Testis (tissue), 3 donors: Measurements from ENCODE around the gene TCF12. TPM values are rescaled to one million over a fixed set of nuclear protein-coding genes. Genes with fewer than 3 reads are reported as not detected.

Experiments
- DNase-seq: peaks from one replicate; pipeline ENCODE4 v3.0.0-alpha.2; 2019
- H3K27ac ChIP-seq, 2 donors: fragments of 200-600 bp; sonication (generic); one replicate each; pipeline ENCODE4 v1.5.1; 2019
- H3K27me3 ChIP-seq: fragments of 200-600 bp; sonication (generic); one replicate; pipeline ENCODE4 v1.5.1; 2019
- H3K36me3 ChIP-seq: fragments of 200-600 bp; sonication (generic); one replicate; pipeline ENCODE4 v1.5.1; 2017; ENCODE audit warnings: low read depth; ENCODE audit errors: missing control alignments
- H3K4me1 ChIP-seq: fragments of 200-600 bp; sonication (generic); one replicate; pipeline ENCODE4 v1.5.1; 2019
- H3K4me3 ChIP-seq, 2 donors: fragments of 200-600 bp; sonication (generic); one replicate each; pipeline ENCODE4 v1.5.1; 2017 to 2019
- H3K9me3 ChIP-seq: fragments of 200-600 bp; sonication (generic); one replicate; pipeline ENCODE4 v1.5.1; 2017
- POLR2A ChIP-seq: fragments of 450-650 bp; IDR thresholded peaks from one replicate; pipeline ENCODE4 v1.6.1; 2017; ENCODE audit warnings: antibody characterized with exemption, mild to moderate bottlenecking, moderate library complexity
- WGBS, 2 donors: methylation state at CpG; one replicate each; pipeline ENCODE4 v1.1.5; 2018; 5-methylcytosine and 5-hydroxymethylcytosine counted together
- intact Hi-C: fragments of 100-400 bp; cut with DNase I; formaldehyde crosslinking; loops from one replicate; pipeline ENCODE4 v1.15.1; 2023; ENCODE audit warnings: low total_unique reads
- polyA plus RNA-seq: library from polyadenylated mRNA; stranded (reverse); fragments of 350-450 nt; fragmentation: Illumina TruSeq; extraction: RNeasy Lipid Tissue Mini Kit (QIAGEN cat#74804); gene quantifications from one replicate; pipeline ENCODE4 v1.2.3, GENCODE V29; 2014; ENCODE audit warnings: low read depth, low replicate concordance; ENCODE audit not compliant: insufficient read depth
- total RNA-seq, 2 donors: library from RNA; depleted of rRNA; stranded (reverse); fragments of >200 nt; gene quantifications; one replicate each; pipeline ENCODE4 v1.2.3, GENCODE V29; 2016
- TF ChIP-seq, protein P1 (sequence below), 3 experiments: fragments of 450-650 bp in 2 of 3; fragments of 200-600 bp in 1 of 3; sonication (generic) in 1 of 3; IDR thresholded peaks; one replicate each; pipeline ENCODE4 v1.5.1; 2016 to 2019; ENCODE audit warnings: antibody characterized with exemption in 3 of 3, mild to moderate bottlenecking in 2 of 3, moderate library complexity in 1 of 3

Gene TCF12
- total and polyA plus RNA-seq, 3 donors from 2014 or later, result 51.8 to 152 (median 146) TPM

DNA sequence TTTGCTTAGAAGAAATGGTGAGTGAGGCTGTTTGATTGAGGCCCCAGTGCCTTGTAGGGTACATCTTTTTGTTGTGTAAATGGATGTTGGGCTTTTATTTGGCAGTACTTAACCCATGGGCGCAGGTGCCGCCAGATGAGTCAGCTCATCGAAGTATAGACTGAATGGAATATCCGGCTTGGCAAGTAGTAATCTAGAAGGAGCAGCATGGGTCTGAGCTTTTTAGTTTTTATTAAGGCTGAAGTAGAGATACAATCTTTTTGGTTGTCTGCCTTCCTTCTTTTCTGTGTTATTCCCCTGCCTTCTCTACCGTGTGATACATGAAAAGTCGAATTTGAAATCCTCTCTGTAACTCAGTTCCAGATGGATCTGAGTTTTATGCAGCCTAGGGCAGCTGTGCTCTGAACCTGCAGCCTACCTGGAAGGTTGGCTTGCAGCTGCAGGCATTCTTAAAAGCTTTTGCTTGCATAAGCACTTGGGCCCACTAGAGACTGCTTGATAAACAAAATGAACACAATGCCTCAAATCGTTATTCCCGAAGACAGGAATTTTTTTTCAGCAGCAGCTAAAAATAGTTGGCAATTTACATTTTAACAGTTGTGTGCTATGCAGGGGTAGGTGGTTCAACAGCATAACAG is 280.3 kb downstream of the TCF12 start:
- TF ChIP-seq, protein P1, sequence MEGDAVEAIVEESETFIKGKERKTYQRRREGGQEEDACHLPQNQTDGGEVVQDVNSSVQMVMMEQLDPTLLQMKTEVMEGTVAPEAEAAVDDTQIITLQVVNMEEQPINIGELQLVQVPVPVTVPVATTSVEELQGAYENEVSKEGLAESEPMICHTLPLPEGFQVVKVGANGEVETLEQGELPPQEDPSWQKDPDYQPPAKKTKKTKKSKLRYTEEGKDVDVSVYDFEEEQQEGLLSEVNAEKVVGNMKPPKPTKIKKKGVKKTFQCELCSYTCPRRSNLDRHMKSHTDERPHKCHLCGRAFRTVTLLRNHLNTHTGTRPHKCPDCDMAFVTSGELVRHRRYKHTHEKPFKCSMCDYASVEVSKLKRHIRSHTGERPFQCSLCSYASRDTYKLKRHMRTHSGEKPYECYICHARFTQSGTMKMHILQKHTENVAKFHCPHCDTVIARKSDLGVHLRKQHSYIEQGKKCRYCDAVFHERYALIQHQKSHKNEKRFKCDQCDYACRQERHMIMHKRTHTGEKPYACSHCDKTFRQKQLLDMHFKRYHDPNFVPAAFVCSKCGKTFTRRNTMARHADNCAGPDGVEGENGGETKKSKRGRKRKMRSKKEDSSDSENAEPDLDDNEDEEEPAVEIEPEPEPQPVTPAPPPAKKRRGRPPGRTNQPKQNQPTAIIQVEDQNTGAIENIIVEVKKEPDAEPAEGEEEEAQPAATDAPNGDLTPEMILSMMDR (IDR thresholded peaks at IDR 0.05), result peak in 1 of 3 experiments; percentile 4
- no peak for TF ChIP-seq POLR2A
- WGBS, 2 donors, result 42 to 53% methylated on average over 8 of the region's 8 CpGs
- Histone ChIP-seq H3K36me3 (no peaks in the 10 kb centered on the region), H3K27me3 (no peaks in the 10 kb centered on the region), H3K4me3 (no peak overlapping the region), H3K27ac (no peak overlapping the region), H3K9me3 (no peaks in the 10 kb centered on the region), H3K4me1 (no peaks in the 10 kb centered on the region)
- DNase-seq, result no peak
- intact Hi-C loops, result no loop called here

DNA sequence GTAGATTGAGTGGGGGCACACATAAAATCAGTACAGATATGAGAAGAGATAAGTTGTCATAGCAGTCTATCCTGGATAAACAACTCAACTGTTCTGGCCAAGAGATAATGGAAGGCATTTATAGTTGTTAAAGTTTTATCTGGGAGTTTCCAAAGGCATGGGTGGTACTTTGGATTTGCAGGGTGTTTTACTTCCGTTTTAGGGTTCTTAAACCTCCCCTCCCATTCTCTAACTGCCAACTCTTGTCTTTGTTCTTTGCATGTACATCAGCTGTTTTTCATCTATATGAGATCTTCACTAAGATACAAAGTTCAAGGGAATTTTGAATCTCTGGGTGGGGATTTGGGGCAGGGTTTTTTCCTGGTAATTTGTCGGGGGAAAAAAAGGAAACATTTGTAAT is 283.1 kb downstream of the TCF12 start:
- no peak overlapping the region for H3K4me3 ChIP-seq
- 62 to 69% methylated on average over 2 of the region's 2 CpGs for WGBS, 2 donors
- intact Hi-C loops, result no loop called here
- H3K27me3 ChIP-seq, result no peaks in the 10 kb centered on the region
- no peaks in the 10 kb centered on the region for H3K36me3 ChIP-seq
- H3K9me3 ChIP-seq, result no peaks in the 10 kb centered on the region
- DNase-seq, result no peak
- H3K27ac ChIP-seq, result no peak overlapping the region
- no peak for TF ChIP-seq POLR2A
- TF ChIP-seq, protein P1 (IDR thresholded peaks at IDR 0.05), result no peak
- H3K4me1 ChIP-seq, result no peaks in the 10 kb centered on the region

DNA sequence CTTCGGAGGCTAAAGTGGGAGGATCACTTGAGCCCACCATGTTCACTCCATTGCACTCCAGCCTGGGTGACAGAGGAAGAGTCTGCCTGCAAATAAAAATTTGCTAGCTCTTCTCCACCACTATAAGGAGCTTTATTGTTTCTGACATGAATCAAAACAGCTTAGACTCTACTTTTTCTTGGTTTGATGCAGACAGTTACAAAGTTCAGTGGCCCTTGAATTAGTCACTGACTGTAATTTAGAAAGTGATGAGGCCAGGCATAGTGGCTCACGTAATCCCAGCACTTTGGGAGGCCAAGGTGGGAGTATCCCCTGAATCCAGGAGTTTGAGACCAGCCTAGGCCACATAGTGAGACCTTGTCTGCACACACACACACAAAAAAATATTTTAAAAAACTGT is 285.5 kb downstream of the TCF12 start:
- Histone ChIP-seq H3K4me3 (no peak overlapping the region), H3K27me3 (no peaks in the 10 kb centered on the region), H3K27ac (no peak overlapping the region), H3K36me3 (no peaks in the 10 kb centered on the region), H3K4me1 (no peaks in the 10 kb centered on the region), H3K9me3 (no peaks in the 10 kb centered on the region)
- intact Hi-C loops, result no loop called here
- no peak for DNase-seq
- 89 to 94% methylated on average over 2 of the region's 2 CpGs for WGBS, 2 donors
- TF ChIP-seq, protein P1 (IDR thresholded peaks at IDR 0.05), result no peak
- TF ChIP-seq POLR2A, result no peak

DNA sequence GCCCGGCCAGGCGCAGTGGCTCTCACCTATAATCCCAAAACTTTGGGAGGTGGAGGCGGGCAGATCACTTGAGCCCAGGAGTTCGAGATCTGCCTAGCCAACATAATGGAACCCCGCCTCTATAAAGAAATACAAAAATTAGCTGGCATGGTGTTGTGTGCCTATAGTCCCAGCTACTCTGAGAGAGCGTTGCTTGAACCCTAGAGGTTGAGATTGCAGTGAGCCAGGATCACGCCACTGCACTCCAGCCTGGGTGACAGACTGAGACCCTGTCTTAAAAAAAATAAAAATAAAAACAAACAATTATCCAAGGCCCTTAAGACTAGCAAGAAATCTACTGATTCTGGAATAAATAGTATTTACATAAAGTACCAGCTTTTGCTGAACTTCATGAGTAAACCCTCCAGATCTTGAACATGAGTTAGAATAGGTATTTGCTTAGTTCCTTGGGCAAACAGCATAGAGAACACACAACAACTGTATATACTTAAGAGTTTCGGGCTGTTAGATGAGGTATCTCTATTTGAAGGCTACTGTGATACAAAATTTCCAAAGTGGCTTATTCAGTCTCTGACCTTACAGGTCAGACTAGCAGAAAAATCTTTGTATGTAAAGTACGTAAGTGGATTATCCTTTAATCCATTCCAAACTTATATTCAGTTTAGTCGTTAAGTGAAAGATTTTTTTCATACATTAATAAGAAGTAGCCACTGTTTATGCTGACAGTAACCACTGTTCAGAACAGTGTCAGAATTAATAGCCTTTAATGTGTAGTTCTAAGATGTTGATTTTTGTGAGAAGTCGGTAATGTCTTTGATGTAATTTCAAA is 286.8 kb downstream of the TCF12 start:
- 88 to 89% methylated on average over 11 of the region's 11 CpGs for WGBS, 2 donors
- TF ChIP-seq, protein P1 (IDR thresholded peaks at IDR 0.05), result no peak
- Histone ChIP-seq H3K4me3 (no peak overlapping the region), H3K27ac (no peak overlapping the region), H3K4me1 (no peaks in the 10 kb centered on the region), H3K9me3 (no peaks in the 10 kb centered on the region), H3K36me3 (no peaks in the 10 kb centered on the region), H3K27me3 (no peaks in the 10 kb centered on the region)
- no peak for DNase-seq
- intact Hi-C loops, result no loop called here
